NCI-H748 (cell line): ENCODE data around the gene TBATA.

Experiments
- DNase-seq: peaks from one replicate; lab custom pipeline; 2025; ENCODE audit not compliant: unreplicated experiment; lab: John Stamatoyannopoulos, UW

The TBATA gene

GRCh38 chr10:70745555-70745954 lies 39.6 kb downstream of the TBATA start:
- no peak for DNase-seq

GRCh38 chr10:70744617-70745143 lies 40.5 kb downstream of the TBATA start:
- no peak for DNase-seq

GRCh38 chr10:70743879-70744278 lies 41.3 kb downstream of the TBATA start:
- no peak for DNase-seq

GRCh38 chr10:70743430-70743788 lies 41.8 kb downstream of the TBATA start:
- DNase-seq = no peak

- no peak for DNase-seq
These were observed 42.4 kb downstream of the TBATA start for GRCh38 chr10:70742537-70743429.

GRCh38 chr10:70740406-70741288 lies 44.5 kb downstream of the TBATA start:
- no peak for DNase-seq

GRCh38 chr10:70738761-70739121 lies 46.4 kb downstream of the TBATA start:
- no peak for DNase-seq

- DNase-seq = no peak
These were observed 47.0 kb downstream of the TBATA start for GRCh38 chr10:70738006-70738760.

GRCh38 chr10:70737250-70737649 lies 47.9 kb downstream of the TBATA start:
- no peak for DNase-seq

GRCh38 chr10:70736525-70736924 lies 48.7 kb downstream of the TBATA start:
- DNase-seq = no peak

- no peak for DNase-seq
These were observed 50.0 kb downstream of the TBATA start for GRCh38 chr10:70735161-70735560.

GRCh38 chr10:70733051-70733450 lies 52.1 kb downstream of the TBATA start:
- no peak for DNase-seq

GRCh38 chr10:70732569-70732968 lies 52.6 kb downstream of the TBATA start:
- DNase-seq = no peak

GRCh38 chr10:70730955-70731354 lies 54.2 kb downstream of the TBATA start:
- no peak for DNase-seq

GRCh38 chr10:70729763-70730357 lies 55.3 kb downstream of the TBATA start:
- peak; percentile 93 for DNase-seq

GRCh38 chr10:70728328-70728727 lies 56.8 kb downstream of the TBATA start:
- DNase-seq = no peak

GRCh38 chr10:70726909-70727495 lies 58.2 kb downstream of the TBATA start:
- DNase-seq = no peak

- DNase-seq = no peak
These were observed 61.4 kb downstream of the TBATA start for GRCh38 chr10:70723771-70724170.

- no peak for DNase-seq
These were observed 62.3 kb downstream of the TBATA start for GRCh38 chr10:70722820-70723424.
